SK-N-SH (cell line): ENCODE data around the gene UBR2.

Experiments used
- CTCF ChIP-seq: fragments of 200-600 bp; sonication (generic); IDR thresholded peaks from 2 replicates; pipeline ENCODE4 v1.6.1; 2017; ENCODE audit warnings: antibody characterized with exemption, mild to moderate bottlenecking, moderate library complexity
- FOXJ3 ChIP-seq: sonication (generic); formaldehyde crosslinking; IDR thresholded peaks from 2 replicates; pipeline ENCODE4 v1.5.1; 2020; ENCODE audit warnings: mild to moderate bottlenecking, missing genetic modification reagents
- NFIC ChIP-seq: IDR thresholded peaks from 2 replicates; pipeline ENCODE4 v1.4.0; 2012; ENCODE audit warnings: borderline replicate concordance
- NRF1 ChIP-seq: IDR thresholded peaks from 2 replicates; pipeline ENCODE4 v1.6.1; 2012; ENCODE audit warnings: low read depth, mild to moderate bottlenecking, low read length
- REST ChIP-seq: IDR thresholded peaks from 2 replicates; pipeline ENCODE4 v1.6.1; 2012; ENCODE audit warnings: mild to moderate bottlenecking, low read depth, low read length, moderate library complexity
- TAF1 ChIP-seq: IDR thresholded peaks from 2 replicates; pipeline ENCODE4 v1.6.1; 2012; ENCODE audit warnings: low read depth, mild to moderate bottlenecking, low read length, moderate library complexity, borderline replicate concordance
- TEAD4 ChIP-seq: IDR thresholded peaks from 2 replicates; pipeline ENCODE4 v1.4.0; 2012; ENCODE audit warnings: mild to moderate bottlenecking, borderline replicate concordance; ENCODE audit not compliant: insufficient read depth

- TF ChIP-seq NFIC (no peak), CTCF (no peak), NRF1 (no peak), REST (no peak), TAF1 (no peak), FOXJ3 (no peak), TEAD4 (no peak)
Measured at GRCh38 chr6:42690151-42690702, 126.4 kb downstream of the UBR2 start.
